GM19099 (cell line): Measurements from ENCODE around the gene TUB.

ENCODE experiments used
- POLR2A ChIP-seq: IDR thresholded peaks from 3 replicates; pipeline ENCODE4 v1.6.1; 2011; ENCODE audit warnings: low read depth; ENCODE audit not compliant: insufficient read length; ENCODE audit errors: extremely low read depth

TUB gene

DNA sequence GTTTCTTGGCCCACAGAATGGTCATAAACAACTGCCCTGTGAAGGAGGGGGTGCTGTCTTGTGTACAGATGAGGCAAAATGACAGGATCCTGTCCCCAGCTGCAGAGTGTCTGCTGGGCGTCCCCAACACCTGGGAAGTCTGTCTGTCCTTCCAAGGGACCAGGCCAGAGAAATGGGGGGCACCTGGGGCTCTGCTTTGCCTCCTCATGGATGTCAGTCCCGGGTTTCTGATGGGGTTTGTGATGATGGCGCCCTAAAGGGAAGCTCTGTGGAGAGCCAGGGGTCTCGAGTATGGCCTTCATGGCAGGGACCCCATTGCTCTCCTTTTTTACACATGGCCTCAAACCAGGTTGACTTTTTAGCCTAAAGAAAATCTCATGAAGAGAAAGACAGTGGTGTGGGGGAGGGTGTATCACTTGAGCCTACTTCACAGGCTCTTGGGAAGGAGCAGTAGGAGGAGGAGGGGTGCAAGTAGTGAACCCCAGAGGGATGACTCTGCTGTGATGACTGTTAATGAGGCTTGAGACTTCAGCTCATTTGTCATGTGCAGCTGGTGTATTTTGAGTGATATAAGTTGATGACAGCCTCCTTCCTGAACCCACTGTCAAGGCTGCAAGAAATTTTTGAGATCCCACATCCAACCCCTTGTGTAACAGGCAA lies 40.6 kb upstream of the TUB start:
- no peak for TF ChIP-seq POLR2A

DNA sequence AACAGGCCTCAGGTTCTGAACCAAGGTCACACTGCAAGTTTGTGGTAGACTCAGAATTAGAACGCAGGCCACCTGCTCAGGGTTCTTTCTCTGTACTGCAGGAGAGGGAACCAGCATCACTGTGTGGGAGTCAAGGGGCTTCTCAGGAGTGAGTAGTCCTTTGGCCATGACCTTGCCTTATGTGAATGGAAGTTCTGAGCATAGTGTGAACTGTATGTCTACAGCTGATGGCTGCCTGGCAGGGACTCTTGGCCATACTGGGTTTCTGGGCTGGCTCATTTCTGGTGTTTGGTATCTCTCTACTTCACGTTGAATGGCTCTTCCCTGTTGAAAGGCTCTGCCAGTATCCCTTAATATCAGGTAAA lies 40.1 kb upstream of the TUB start:
- TF ChIP-seq POLR2A: no peak

DNA sequence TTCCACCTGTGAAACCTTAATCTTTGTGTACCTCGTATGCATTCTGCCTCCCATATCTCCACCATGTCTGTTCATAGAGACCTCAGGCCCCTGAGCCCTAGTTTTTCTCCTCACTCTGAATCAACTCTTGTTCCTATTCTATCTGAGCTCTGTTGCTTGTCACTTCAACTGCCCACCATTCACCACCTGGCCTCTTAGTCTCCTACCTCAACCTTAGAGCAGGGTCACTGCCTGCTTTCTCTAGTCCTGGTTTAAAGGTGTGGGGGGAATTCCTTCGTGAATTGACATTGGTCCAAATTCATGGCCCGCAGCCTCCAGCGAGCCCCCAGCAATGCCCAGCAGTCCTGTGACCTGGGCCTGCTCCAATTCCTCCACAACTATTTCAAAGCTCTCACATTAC lies 39.4 kb upstream of the TUB start:
- TF ChIP-seq POLR2A: no peak

DNA sequence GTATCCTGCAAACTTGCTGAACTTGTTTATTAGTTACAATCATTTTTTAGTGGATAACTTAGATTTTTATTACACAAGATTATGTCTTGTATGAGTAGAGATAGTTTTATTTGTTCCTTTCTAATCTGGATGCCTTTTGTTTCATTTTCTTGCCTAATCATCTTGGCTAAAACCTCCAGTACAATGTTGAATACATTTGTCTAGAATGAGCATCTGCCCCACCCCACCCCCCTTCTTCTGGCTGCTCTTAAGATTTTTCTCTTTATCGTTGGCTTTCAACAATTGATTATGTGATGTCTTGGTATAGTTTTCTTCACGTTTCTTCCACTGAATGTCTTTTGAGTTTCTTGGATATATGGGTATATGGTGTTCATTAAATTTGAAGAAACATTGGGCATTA lies 37.3 kb upstream of the TUB start:
- TF ChIP-seq POLR2A: no peak

DNA sequence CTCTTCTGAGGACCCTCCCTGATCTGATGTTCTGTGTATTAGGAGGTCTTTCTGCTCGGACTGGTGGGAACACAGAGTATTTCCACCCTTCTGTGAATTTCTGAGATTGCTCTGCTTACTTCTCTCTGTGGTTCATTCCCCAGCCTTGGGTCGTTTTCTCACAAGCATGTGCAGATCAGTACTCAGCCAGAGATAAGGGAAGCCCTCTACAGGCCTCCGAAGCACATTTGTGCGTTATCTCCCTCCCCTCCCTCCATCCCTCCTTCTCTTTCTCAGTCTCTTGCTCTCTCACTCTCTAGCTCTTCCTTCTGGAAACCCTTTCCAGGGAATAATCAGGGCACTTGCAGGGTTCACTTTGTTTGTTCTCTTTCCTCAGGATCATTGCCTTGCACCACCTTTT lies 35.2 kb upstream of the TUB start:
- TF ChIP-seq POLR2A: no peak

DNA sequence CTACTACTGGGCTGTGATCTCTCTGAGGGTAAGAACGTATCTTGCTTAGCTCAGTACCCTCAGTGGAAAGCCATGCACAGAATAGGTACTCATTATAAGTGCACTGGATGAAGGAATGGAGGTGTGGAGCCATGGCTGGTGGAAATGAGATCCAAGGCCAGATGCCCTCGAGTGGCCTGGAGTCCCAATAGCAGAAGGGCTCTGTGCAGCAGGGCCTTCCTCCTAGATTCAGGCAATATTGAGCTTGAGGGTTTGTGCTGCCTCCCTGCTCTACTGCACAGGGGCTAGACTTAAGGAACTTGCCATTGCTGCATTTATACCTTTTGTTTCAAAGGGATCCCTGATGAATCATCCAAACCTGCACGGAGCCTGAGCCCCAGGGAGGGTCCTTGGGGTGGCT lies 33.6 kb upstream of the TUB start:
- TF ChIP-seq POLR2A: no peak

DNA sequence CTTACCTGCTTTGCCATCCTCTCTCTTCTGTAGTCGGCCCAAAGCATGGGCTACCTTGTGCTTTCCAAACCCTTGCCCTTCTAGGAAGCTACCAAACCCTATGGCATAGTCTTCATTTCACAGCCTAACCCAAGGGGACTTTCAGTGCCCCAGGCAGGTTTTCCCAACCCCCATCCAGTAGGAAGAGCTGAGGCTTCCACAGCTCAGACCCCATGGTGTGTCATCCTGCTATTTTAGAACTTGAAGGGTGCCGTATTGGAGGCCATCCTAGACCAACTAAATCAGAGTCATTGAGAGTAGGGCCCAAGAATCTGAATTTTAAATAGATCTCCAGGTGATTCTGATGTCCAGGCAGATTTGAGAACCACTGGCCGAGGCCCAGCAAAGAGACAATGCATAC lies 31.9 kb upstream of the TUB start:
- TF ChIP-seq POLR2A: no peak

DNA sequence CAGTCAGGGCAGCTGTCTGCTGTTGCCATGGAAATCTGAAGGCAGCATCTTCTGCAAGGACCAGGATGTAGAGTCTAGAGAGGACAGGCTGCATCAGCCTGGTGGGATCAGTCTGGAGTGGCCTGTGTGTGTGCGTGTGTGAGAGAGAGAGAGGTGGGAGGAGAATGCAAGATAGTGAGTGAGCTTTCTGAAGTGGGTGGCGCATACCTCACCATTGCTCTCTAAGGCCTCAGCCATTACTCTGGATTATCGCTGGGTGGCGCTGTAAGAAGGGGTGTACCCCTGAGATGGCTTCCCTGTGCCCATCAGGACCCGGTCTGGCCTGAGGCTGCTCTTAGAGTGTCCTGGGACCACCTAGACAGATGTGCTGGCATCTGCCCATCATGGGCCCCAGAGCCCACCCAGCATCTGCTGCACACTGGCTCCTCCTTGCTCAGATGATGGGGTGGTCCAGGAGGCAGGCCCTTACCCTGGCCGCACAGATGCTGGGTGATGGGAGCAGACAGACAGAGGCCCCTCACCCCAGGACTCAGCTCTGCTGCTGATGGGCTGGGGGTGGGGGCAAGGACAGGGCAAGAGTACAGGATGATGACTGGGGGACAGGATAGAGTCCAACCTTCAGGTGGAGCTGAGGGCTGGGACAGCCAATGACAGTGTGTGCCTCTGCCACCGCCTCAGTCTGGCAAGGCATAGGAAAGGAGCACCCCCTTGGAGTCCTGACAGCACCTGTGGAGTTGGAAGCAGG lies 25.7 kb upstream of the TUB start:
- no peak for TF ChIP-seq POLR2A

DNA sequence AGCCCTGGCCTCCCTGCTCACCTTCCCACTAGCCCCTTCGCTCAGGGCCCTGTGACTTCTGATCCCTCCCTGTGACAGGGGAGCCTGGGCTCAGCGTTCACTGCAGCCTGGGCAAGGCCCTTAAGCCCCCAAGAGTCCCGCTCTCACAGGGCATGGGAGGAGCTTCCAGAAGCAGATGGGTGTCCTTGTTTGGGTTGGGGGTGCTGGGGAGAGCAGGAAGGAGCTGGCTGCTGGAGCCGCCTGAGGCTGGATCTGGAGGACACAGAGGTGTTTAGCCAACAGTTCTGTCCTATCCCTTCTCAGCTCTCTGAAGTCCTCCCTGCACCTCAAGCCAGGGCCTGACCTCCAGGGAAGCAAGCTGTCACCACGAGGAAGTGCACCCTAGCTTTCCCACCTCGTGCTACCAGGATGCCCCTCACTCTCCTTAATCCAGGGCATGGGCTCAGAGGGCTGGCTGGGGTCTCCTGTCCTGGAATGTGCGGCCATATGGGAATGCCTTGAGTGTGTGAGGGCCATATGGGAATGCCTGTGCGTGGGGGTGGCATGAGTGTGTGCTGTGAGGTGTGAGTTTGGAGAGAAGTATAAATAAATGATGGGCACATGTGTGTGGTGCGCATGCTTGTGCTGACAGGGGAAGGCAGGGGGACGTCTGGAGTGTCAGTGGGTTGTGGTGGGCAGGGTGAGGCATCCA lies 25.0 kb upstream of the TUB start:
- TF ChIP-seq POLR2A: no peak

DNA sequence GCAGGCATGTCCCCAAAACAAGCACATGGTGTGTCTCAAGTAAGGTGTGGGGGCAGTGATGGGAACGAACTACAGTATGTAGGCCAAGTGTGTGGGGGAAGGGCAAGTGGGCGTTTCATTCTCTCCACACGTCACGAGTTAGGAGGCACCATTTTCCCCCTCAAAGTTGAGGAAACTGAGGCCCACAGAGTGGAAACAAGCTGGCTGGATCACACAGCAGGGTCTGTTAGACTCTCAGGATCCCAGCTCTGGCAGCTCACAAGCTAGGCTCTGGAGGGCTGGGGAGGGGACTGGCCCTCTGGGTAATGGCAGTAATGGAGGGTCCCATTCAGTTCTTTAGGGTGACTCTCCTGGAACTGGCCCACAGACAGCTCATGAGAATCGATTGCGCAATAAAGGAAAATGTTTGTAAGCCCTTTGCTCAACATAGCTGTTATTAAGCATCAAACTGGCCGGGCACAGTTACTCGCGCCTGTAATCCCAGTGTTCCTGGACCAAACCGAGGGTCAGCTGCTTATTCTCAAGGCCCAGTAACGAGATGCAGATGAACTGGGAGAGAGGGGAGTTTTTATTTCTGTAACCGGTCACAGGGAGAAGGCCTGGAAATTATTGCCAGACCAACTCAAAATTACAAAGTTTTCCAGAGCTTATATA lies 24.1 kb upstream of the TUB start:
- no peak for TF ChIP-seq POLR2A

DNA sequence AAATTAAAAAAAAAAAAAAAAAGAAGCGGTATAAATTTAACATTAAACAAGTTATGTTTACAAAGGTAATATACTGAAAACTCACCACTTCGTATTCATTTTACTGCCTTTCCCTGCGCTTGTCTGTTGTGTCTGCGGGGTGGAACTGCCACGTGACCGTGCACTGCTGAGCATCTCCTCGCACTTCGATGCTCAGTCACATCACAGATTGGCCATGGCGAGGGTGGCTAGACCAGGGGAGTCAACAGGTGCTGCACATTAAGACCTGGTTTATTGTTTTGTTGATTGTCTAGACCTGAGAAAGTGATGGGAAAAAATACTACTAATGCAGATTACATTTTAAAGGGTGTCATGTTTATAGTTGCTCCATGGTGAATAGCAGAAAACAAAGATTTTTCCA lies 22.8 kb upstream of the TUB start:
- no peak for TF ChIP-seq POLR2A

DNA sequence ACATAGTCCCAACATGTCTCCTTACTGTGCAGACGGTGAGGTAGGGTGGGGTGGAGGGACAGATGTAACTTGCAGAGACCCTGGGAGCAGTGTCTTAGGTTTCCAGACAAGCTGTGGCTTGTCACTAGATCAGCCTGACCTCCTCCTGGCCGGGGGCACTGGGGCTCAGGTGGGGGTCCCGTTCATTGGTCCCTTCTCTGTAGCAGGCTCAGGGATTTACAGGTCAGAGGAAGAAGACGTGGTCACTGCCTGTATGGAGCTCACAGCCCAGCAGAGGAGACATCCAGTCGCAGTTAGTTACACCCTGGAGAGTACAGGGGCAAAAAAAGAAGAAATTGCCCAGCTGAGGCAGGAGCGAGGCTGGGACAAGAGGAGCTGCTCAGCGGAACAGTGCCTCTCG lies 22.0 kb upstream of the TUB start:
- TF ChIP-seq POLR2A: no peak

DNA sequence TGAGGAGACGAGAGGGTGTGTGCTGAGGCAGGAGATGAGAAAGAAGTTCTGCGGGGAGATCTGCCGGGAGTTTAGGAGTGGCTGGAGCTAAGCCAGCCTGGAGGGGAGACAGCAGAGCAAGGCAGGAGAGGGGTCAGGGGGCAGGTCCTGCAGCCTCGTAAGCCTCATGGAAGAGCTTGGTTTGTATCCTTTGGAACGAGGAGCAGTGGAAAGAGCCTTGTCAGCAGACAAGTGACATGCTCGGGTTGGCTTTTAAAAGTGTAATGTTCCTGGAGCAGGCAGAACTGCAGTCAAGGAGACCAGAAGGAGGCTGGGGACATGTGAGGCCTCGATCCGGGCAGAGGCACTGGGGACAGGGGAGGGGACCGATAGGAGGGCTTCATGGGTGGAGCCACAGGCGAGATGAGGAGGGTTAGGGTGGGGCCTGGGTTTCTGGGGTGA lies 21.4 kb upstream of the TUB start:
- no peak for TF ChIP-seq POLR2A

DNA sequence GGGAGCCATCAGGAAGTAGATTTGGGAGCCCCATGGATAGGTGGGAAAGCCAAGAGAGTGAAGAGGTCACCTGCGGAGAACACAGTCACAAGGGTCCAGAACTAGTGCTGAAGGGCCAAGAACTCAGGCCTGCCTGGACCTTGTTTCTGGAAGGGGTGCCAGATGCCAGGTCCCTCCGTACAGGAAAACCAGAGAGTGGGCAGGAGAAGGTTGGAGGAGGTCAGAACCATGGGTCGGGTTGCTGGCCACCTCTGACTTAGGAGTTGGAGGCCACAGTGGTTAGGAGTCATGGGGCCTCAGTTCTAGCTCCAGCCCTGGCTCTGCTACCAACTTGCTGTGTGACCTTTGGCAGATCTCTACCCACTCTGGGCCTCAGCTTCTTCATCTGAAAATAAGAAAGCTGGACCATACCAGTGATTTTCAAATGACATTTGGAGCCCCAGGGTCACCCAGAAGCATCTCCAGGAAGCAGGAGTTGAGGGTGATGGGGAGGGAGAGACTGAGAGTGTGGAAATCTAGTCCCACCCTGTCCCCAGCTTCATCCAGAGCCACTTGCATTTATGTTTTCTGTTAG lies 20.8 kb upstream of the TUB start:
- TF ChIP-seq POLR2A: no peak
